ENCODE measurements around the gene NR4A1.

NR4A1 gene

GRCh38 chr12:52038447-52038846 lies 12.8 kb upstream of the NR4A1 start:
- TF ChIP-seq, protein P1, sequence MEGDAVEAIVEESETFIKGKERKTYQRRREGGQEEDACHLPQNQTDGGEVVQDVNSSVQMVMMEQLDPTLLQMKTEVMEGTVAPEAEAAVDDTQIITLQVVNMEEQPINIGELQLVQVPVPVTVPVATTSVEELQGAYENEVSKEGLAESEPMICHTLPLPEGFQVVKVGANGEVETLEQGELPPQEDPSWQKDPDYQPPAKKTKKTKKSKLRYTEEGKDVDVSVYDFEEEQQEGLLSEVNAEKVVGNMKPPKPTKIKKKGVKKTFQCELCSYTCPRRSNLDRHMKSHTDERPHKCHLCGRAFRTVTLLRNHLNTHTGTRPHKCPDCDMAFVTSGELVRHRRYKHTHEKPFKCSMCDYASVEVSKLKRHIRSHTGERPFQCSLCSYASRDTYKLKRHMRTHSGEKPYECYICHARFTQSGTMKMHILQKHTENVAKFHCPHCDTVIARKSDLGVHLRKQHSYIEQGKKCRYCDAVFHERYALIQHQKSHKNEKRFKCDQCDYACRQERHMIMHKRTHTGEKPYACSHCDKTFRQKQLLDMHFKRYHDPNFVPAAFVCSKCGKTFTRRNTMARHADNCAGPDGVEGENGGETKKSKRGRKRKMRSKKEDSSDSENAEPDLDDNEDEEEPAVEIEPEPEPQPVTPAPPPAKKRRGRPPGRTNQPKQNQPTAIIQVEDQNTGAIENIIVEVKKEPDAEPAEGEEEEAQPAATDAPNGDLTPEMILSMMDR (IDR thresholded peaks at IDR 0.05), result no peak

GRCh38 chr12:52041035-52041434 lies 10.2 kb upstream of the NR4A1 start:
- TF ChIP-seq, protein P1 (IDR thresholded peaks at IDR 0.05), result no peak

DNA sequence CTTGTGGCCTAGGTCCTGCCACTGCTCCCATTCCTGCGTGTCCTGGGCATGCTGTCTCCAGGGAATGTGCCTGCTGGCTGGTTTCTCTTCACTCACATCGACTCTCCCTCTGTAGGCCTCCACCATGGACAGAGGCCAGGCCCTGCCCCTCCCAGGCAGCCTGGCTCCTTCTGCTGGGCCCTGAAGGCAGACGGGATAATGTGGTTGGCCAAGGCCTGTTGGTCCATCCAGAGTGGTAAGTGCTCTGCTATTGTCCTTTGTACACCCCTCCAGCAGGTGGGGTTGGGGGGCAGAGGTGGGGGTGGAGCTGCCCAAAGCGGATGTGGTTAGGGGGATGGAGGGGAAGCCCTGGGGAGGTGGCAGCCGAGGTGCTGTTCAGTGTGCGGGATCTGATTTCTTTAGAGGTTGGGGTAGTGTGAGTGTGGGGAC lies 9.5 kb upstream of the NR4A1 start:
- TF ChIP-seq, protein P1 (IDR thresholded peaks at IDR 0.05), result no peak

DNA sequence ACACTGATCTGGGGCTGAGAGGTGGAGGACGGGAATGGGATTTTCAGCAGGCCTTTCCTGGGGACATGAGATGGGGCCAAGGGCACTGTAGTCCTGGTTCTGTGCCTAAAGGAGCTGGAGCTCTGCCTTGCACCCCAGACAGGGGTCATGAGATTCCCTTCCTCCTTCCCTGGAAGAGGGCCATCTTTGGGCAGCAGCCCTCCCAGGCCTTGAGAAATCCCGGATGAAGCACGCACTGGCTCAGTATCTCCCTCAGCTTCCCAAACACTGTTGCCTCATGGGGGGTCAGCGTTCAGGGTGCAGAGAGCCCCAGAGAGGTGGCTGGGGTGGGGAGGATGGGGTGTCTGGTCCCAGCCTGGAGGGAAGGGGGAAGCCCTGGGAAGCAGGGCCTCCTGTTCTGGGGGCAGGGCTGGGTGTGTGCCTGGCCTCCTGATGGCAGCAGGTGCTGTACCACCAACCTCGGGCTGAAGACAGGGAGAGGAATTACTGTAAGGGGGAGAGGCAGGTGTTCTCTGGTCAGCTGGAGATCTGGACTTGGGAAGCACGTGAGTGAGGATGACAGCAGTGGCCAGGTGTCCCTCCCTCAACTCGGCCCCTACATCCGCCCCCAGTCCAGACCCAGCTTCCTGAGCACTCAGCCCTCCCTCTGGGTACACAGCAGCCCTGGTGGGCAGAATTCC lies 8.4 kb upstream of the NR4A1 start:
- TF ChIP-seq, protein P1 (IDR thresholded peaks at IDR 0.05), result no peak

DNA sequence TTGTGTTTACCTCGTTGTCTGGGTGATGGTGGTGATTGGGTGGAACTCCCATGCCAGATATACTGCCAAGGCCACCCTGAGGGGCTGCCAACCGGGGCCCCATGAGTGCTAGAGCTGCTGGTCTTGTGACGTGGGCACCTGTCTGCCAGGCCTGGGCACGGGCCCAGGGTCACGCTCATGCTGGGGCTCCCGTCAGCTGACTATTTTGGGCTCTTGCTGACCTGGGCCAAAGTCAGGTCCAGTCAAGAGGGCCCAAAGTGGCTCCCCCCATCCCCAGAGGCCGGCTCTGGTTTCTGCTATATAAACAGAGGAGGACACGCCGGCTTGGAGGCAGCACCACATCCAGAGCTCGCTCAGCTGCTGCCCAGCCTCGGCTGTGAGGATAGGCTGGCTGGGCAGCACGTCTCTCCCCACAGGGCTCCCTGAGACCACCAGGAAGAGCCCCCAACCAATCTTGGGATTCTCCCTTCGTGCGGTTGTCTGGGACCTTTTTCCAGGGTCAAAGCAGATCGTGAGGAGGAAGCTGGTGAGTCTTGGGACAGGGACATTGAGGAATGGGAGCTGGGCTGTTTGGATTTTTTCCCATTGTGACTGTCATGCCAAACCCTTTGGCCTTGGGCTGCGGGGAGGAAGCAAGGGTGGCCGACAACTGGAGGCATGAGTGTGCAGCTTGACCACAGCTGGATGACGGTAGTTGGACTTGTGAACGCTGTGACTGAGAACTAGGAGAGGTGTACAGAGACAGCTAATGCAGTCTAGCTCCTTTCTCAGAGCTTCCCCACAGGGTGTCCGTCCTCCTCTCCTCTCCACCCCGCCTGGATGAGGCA lies 7.6 kb upstream of the NR4A1 start:
- TF ChIP-seq, protein P1 (IDR thresholded peaks at IDR 0.05), result no peak

DNA sequence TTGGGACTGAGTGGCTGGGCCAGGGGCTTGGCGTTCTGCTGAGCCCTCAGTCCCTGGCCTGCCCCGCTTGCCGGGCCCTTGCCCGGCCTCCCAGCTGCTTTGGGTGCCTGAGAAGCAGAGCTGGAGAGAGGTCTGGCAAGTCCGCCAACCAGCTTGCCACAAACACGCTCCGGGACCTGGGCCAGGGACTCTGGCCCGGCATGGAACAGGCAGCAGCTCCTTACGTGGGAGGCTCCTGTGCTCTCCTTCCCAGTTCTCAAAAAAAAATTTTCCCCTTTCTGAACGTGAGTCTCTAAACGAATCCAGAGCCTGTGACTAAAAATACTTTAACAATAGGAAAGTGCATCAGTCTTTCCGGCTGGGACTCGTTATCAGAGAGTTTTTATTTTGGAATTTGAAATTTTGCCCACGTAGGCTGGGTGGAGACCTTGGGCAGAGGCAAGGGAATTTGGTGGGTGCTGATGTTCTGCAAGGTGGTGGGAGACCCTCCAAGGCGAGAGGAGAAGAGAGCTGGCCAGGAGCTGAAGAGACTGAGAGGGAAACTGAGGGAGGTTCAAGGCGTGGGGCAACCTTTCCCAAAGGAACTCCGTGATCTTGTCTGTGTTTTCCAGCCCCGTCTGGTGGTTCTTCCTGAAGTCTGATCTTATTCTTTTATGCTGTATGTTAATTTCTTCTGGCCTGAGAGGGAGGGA lies 6.8 kb upstream of the NR4A1 start:
- TF ChIP-seq, protein P1 (IDR thresholded peaks at IDR 0.05), result no peak

DNA sequence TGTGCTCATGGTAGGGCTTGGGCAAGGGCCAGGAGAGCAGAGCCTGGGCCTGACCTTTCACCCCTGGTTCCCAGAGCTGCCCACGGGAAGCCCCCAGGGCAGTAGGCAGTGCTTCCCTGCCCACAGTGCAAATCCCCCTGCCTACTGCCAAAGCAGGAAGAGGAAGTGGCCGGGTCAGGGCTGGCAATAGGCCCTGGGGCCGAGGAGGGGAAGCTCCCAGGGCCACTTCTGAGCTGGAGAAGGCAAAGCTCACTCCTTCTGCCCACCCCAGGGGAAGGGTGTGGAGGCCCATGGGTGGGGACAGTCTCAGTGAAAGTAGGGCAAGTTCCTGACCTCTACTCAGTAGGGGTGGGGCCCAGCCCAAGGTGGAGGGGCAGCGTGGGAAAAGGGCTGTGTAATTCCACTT lies 5.4 kb upstream of the NR4A1 start:
- TF ChIP-seq, protein P1 (IDR thresholded peaks at IDR 0.05), result no peak

Data from LNCAP (cell line).